ENCODE results near the gene DQX1. TPM values are rescaled to one million over a fixed set of nuclear protein-coding genes. Genes with fewer than 3 reads are reported as not detected.

The DQX1 gene
- total and polyA plus RNA-seq, 2 experiments from 2014 or later, result 0.32 to 0.52 TPM

Other genes starting within 250 kb of the DQX1 start
- gene SLC4A5, start 182.8 kb downstream of the DQX1 start, total RNA-seq (2014; rRNA removed; shearing (Covaris generic)), result 0.24 and 0.89 TPM in 2 replicates
- 0.50 and 0.70 TPM in 2 replicates for gene SLC4A5, start 182.8 kb downstream of the DQX1 start, polyA plus RNA-seq (2016; fragmentation: Nextera tagmentation; extraction: Ambion mirVana)
- gene DCTN1, start 145.9 kb downstream of the DQX1 start, total RNA-seq (2014; rRNA removed; shearing (Covaris generic)), result 131 and 145 TPM in 2 replicates
- 108 and 126 TPM in 2 replicates for gene DCTN1, start 145.9 kb downstream of the DQX1 start, polyA plus RNA-seq (2016; fragmentation: Nextera tagmentation; extraction: Ambion mirVana)
- 4.6 TPM in 2 replicates for gene C2orf81, start 104.6 kb downstream of the DQX1 start, total RNA-seq (2014; rRNA removed; shearing (Covaris generic))
- 3.7 and 3.8 TPM in 2 replicates for gene C2orf81, start 104.6 kb downstream of the DQX1 start, polyA plus RNA-seq (2016; fragmentation: Nextera tagmentation; extraction: Ambion mirVana)
- 41.3 and 41.6 TPM in 2 replicates for gene WDR54, start 104.5 kb downstream of the DQX1 start, total RNA-seq (2014; rRNA removed; shearing (Covaris generic))
- 35.2 and 42.6 TPM in 2 replicates for gene WDR54, start 104.5 kb downstream of the DQX1 start, polyA plus RNA-seq (2016; fragmentation: Nextera tagmentation; extraction: Ambion mirVana)
- gene RTKN, start 84.3 kb downstream of the DQX1 start, total RNA-seq (2014; rRNA removed; shearing (Covaris generic)), result 42.8 and 50.0 TPM in 2 replicates
- gene RTKN, start 84.3 kb downstream of the DQX1 start, polyA plus RNA-seq (2016; fragmentation: Nextera tagmentation; extraction: Ambion mirVana), result 20.4 and 24.5 TPM in 2 replicates
- gene INO80B, start 71.1 kb downstream of the DQX1 start, total RNA-seq (2014; rRNA removed; shearing (Covaris generic)), result 17.5 and 21.8 TPM in 2 replicates
- gene INO80B, start 71.1 kb downstream of the DQX1 start, polyA plus RNA-seq (2016; fragmentation: Nextera tagmentation; extraction: Ambion mirVana), result 5.1 and 6.1 TPM in 2 replicates
- gene WBP1, start 67.8 kb downstream of the DQX1 start, total RNA-seq (2014; rRNA removed; shearing (Covaris generic)), result 52.4 and 64.4 TPM in 2 replicates
- gene WBP1, start 67.8 kb downstream of the DQX1 start, polyA plus RNA-seq (2016; fragmentation: Nextera tagmentation; extraction: Ambion mirVana), result 53.0 and 62.0 TPM in 2 replicates
- gene MOGS, start 60.8 kb downstream of the DQX1 start, total RNA-seq (2014; rRNA removed; shearing (Covaris generic)), result 56.5 and 61.6 TPM in 2 replicates
- gene MOGS, start 60.8 kb downstream of the DQX1 start, polyA plus RNA-seq (2016; fragmentation: Nextera tagmentation; extraction: Ambion mirVana), result 9.7 and 10.4 TPM in 2 replicates
- 7.7 and 8.2 TPM in 2 replicates for gene MRPL53, start 53.6 kb downstream of the DQX1 start, total RNA-seq (2014; rRNA removed; shearing (Covaris generic))
- 65.1 and 70.4 TPM in 2 replicates for gene MRPL53, start 53.6 kb downstream of the DQX1 start, polyA plus RNA-seq (2016; fragmentation: Nextera tagmentation; extraction: Ambion mirVana)
- gene CCDC142, start 43.2 kb downstream of the DQX1 start, total RNA-seq (2014; rRNA removed; shearing (Covaris generic)), result 12.3 and 20.5 TPM in 2 replicates
- 5.1 and 5.8 TPM in 2 replicates for gene CCDC142, start 43.2 kb downstream of the DQX1 start, polyA plus RNA-seq (2016; fragmentation: Nextera tagmentation; extraction: Ambion mirVana)
- gene TTC31, start 43.1 kb downstream of the DQX1 start, total RNA-seq (2014; rRNA removed; shearing (Covaris generic)), result 29.2 and 29.6 TPM in 2 replicates
- 13.1 and 15.8 TPM in 2 replicates for gene TTC31, start 43.1 kb downstream of the DQX1 start, polyA plus RNA-seq (2016; fragmentation: Nextera tagmentation; extraction: Ambion mirVana)
- 0.24 TPM in 1 of 2 replicates, not detected in the other for gene LBX2, start 26.6 kb downstream of the DQX1 start, total RNA-seq (2014; rRNA removed; shearing (Covaris generic))
- 0.57 and 0.82 TPM in 2 replicates for gene LBX2, start 26.6 kb downstream of the DQX1 start, polyA plus RNA-seq (2016; fragmentation: Nextera tagmentation; extraction: Ambion mirVana)
- 10.9 and 14.3 TPM in 2 replicates for gene PCGF1, start 18.5 kb downstream of the DQX1 start, total RNA-seq (2014; rRNA removed; shearing (Covaris generic))
- gene PCGF1, start 18.5 kb downstream of the DQX1 start, polyA plus RNA-seq (2016; fragmentation: Nextera tagmentation; extraction: Ambion mirVana), result 13.1 and 13.4 TPM in 2 replicates
- 0.21 TPM in 1 of 2 replicates, not detected in the other for gene TLX2, start 11.8 kb downstream of the DQX1 start, total RNA-seq (2014; rRNA removed; shearing (Covaris generic))
- gene TLX2, start 11.8 kb downstream of the DQX1 start, polyA plus RNA-seq (2016; fragmentation: Nextera tagmentation; extraction: Ambion mirVana), result 0.16 TPM in 1 of 2 replicates, not detected in the other
- 89.4 and 105 TPM in 2 replicates for gene AUP1, start 3.5 kb upstream of the DQX1 start, total RNA-seq (2014; rRNA removed; shearing (Covaris generic))
- gene AUP1, start 3.5 kb upstream of the DQX1 start, polyA plus RNA-seq (2016; fragmentation: Nextera tagmentation; extraction: Ambion mirVana), result 98.7 and 101 TPM in 2 replicates
- 17.2 and 19.7 TPM in 2 replicates for gene HTRA2, start 3.7 kb upstream of the DQX1 start, total RNA-seq (2014; rRNA removed; shearing (Covaris generic))
- 17.8 and 19.5 TPM in 2 replicates for gene HTRA2, start 3.7 kb upstream of the DQX1 start, polyA plus RNA-seq (2016; fragmentation: Nextera tagmentation; extraction: Ambion mirVana)
- 12.2 and 14.9 TPM in 2 replicates for gene LOXL3, start 27.7 kb upstream of the DQX1 start, total RNA-seq (2014; rRNA removed; shearing (Covaris generic))
- 4.4 and 4.7 TPM in 2 replicates for gene LOXL3, start 27.7 kb upstream of the DQX1 start, polyA plus RNA-seq (2016; fragmentation: Nextera tagmentation; extraction: Ambion mirVana)
- 14.6 and 15.5 TPM in 2 replicates for gene DOK1, start 28.5 kb upstream of the DQX1 start, total RNA-seq (2014; rRNA removed; shearing (Covaris generic))
- 3.4 and 3.9 TPM in 2 replicates for gene DOK1, start 28.5 kb upstream of the DQX1 start, polyA plus RNA-seq (2016; fragmentation: Nextera tagmentation; extraction: Ambion mirVana)
- gene M1AP, start 122.1 kb upstream of the DQX1 start, total RNA-seq (2014; rRNA removed; shearing (Covaris generic)), result 5.2 and 12.1 TPM in 2 replicates
- gene M1AP, start 122.1 kb upstream of the DQX1 start, polyA plus RNA-seq (2016; fragmentation: Nextera tagmentation; extraction: Ambion mirVana), result 2.8 and 5.1 TPM in 2 replicates
- 3.2 and 13.0 TPM in 2 replicates for gene SEMA4F, start 128.0 kb upstream of the DQX1 start, total RNA-seq (2014; rRNA removed; shearing (Covaris generic))
- 1.5 and 2.2 TPM in 2 replicates for gene SEMA4F, start 128.0 kb upstream of the DQX1 start, polyA plus RNA-seq (2016; fragmentation: Nextera tagmentation; extraction: Ambion mirVana)

Data from GM23338 (cell line).